Measurements from ENCODE around the gene TOR1AIP1.
A peak's percentile ranks its signal among the peaks of the same experiment; 100 is the strongest.
"Not testable (repeated sequence)": the region's sequence is repeated elsewhere in the genome, so short reads cannot be mapped to it uniquely, and the experiment has no call there.

Gene TOR1AIP1

GRCh38 chr1:179882253-179883039 is at the start of gene TOR1AIP1:
TSS of gene TOR1AIP1 (plus strand) at chr1:179882285. CDS start at chr1:179882503, 218 bp downstream.
- peak; percentile 89 to 97 (median 96) for DNase-seq

GRCh38 chr1:179836686-179837445 is 45.2 kb upstream of the TOR1AIP1 start:
- not testable (repeated sequence) for DNase-seq

GRCh38 chr1:179840107-179840506 is 42.0 kb upstream of the TOR1AIP1 start:
- no peak for DNase-seq

DNA sequence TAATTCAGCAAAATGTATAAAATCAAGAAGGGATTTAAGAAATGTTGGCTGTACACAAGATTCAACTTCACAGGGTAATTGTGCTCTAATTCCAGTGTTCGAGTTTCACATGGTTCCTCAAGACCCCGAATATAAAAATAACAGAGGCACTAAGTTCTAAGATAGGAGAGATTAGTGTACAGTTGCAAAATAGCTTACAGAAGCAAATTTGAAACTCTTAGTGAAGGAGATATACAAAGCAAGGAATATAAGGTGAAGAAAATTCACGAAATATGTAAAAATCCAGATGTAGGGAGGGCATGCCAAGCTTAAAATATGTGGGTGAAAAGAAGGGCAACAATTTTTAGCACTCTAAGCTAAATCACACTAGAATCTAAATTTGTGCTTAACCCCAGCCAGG is 33.9 kb upstream of the TOR1AIP1 start:
- no peak for DNase-seq

DNA sequence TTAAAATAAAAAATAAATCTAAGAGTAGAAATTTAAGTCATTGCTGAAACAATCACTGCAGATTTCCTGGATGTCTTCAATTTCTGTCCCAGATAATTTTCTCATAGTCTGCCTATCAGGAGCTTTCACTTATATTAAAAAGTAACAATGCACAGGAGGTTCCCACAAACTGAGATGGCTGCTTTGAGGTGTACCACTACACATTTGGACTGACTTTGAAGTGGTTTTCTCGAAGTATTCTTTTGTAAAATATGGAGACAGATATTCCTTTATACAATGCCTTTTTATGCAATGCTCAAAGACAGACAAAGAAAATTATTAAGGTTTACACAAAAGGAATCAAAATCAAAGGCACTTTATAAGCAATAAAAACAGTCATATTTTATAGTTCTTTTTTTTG is 29.0 kb upstream of the TOR1AIP1 start:
- no peak for DNase-seq

GRCh38 chr1:179855831-179856230 is 26.3 kb upstream of the TOR1AIP1 start:
- not testable (repeated sequence) for DNase-seq

GRCh38 chr1:179856296-179856695 is 25.8 kb upstream of the TOR1AIP1 start:
- no peak for DNase-seq

GRCh38 chr1:179857009-179857408 is 25.1 kb upstream of the TOR1AIP1 start:
- DNase-seq: no peak

DNA sequence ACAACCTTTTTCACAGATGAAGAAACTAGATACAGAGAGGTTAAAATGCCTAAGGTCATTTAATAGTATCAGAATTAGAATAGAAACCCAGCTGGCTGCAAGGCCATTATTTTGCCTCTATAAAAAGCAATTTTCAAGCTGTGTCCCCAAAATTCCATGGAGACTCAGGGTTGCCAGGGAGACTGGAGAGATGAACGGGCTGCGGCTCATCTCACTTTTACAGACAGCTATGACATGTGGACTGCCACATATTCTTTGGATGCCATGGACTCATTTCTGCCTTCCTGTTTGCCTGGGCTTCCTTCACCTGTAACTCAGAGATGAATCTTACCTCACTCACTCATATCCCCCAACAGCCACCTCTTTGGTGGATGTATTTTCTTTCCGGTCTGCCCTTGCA is 21.4 kb upstream of the TOR1AIP1 start:
- DNase-seq: no peak

DNA sequence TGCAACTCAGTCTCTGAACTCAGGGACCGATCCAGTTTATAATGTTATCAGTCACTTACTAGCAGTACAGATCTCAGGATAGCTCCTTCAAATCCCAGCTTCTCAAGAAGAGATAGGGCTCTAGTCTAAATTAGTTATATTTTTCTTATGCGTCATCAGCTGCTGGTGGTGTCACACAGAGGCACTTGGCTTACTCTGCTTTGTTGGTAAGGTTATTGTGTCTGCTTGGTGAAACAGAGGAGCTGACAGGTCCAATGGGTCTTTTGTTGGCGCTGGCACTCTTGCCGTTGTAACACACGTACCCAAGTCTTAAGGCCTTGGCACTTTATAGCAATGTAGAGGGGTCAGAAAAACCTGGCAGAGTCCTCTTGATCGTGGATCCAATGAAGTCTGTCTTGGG is 16.7 kb upstream of the TOR1AIP1 start:
- DNase-seq: no peak

DNA sequence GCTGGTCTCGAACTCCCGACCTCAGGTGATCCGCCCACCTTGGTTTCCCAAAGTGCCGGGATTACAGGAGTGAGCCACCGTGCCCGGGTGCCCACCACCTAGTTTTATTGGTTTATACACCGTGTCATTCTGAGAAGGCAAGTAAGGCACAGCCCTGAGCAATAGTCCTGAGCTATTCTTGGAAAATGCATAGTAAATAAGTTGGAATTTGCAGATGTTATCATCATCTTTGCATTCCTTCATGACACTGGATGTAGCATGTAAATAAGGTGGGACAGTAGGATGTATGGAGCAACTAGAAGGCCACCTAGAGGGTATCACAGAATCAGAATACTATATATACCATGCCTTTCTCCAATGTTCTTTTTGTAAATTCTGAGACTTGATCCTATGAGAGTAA is 15.5 kb upstream of the TOR1AIP1 start:
- no peak for DNase-seq

DNA sequence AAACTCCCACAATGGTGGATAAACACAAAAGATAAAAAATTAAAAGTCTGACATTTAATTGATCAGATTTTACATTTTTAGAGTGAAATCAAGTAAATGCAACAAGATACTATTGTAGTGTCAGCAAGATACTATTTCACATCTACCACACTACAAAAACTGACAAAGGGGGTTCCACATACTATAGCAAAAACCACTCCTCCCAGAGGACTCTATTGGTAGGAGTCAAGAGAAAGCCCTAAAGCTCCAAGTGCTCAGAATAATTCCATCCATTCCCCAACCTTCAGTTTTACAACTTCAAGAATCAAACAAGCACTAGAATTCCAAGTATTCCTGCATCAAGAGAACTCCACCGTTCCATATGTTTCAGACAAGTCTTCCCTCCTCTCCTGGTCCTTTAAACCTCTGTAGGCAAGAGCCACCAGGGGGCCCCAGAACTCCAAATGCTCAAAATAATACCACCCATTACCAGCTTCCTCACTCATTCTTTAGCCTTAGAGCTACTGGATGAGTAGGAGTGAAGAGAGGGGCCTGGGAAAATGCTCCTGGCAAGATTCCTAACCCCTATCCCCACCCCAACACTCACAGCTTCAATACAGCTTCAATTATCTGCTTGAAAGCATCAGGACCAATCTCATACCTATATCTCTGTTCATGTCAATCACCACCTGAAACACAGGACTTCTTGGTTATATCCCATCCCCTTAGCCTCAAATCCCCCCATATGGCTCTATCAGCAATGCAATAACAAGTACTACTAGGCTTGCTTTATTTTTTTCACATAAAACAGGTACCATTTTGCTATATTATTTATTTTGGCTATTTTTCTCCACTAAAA is 14.4 kb upstream of the TOR1AIP1 start:
- DNase-seq: peak; percentile 15 to 57 (median 32)

DNA sequence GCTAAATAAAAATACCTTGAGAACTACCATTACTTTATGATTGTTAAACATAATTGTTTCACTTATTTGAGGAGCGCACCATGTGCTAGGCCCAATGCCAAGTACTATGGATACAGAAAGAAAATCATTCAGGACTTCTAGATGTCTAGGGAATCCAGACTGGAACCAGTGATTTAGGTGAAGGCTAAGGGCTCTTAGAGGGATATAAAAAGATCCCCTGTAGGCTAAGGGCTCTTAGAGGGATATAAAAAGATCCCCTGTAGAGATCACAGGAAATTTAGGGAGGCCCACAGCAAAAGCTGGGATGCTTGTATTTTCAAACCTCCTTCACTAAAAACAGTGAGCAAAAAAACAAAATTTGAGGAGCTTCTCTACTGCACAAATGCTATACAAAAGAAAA is 11.2 kb upstream of the TOR1AIP1 start:
- DNase-seq: no peak

DNA sequence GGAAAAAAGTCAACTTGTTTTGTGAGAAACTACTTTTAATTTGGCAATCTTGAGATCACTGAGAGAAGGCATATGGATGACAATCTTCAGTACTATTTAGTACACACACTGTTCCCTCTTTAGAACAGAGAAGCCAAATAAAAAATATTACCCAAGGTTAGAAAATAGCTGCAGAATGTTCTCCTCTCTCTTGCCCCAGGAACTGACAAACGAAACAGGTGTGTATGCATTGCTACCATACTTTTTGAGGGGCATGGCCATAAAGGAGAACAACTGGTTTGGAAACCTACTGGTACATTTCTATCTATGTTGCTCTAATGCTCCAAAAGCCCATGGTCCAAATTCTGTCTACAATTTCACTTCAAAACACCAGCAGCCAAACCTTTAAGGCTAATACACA is 10.1 kb upstream of the TOR1AIP1 start:
- no peak for DNase-seq

DNA sequence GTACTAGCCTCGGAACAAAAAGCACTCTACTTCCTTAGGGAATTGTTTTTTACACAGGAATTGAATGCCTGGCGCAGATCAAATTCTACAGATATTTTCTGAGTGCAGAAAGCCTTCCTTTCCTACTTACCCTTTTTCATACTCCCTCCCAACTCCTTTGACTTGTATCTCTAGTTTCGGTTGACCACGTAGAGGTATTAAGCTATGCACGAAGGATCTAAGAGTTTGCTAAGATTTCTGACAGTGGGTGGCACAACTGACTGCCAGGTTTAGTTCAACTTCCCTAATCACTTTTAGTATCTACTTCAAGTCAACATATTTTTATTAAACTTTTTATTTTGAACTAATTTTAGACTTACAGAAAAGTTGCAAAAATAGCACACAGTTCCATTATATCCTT is 9.5 kb upstream of the TOR1AIP1 start:
- no peak for DNase-seq

- DNase-seq: no peak
These were observed 8.6 kb upstream of the TOR1AIP1 start for GRCh38 chr1:179873438-179873851.

GRCh38 chr1:179875596-179876299 is 6.3 kb upstream of the TOR1AIP1 start:
- DNase-seq: no peak

DNA sequence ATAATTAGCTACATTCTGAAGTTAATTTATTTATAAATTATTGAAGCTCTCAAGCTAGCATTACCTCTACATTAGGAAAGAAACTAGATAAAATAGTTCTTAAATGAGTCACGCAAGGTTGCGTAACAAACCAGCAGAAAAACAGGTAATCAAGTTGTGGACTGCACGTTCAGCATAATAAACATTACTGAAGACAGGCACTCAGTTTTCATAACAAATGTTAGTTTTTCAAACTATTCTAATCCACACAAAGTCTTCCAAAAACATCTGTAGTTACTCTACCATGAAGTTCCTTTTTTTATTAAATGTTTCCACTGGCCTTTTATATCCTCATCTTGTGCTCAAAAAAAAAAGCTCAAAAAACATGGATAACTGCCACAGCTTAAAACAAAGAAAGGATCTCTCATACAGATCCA is 5.8 kb upstream of the TOR1AIP1 start:
- DNase-seq: no peak

DNA sequence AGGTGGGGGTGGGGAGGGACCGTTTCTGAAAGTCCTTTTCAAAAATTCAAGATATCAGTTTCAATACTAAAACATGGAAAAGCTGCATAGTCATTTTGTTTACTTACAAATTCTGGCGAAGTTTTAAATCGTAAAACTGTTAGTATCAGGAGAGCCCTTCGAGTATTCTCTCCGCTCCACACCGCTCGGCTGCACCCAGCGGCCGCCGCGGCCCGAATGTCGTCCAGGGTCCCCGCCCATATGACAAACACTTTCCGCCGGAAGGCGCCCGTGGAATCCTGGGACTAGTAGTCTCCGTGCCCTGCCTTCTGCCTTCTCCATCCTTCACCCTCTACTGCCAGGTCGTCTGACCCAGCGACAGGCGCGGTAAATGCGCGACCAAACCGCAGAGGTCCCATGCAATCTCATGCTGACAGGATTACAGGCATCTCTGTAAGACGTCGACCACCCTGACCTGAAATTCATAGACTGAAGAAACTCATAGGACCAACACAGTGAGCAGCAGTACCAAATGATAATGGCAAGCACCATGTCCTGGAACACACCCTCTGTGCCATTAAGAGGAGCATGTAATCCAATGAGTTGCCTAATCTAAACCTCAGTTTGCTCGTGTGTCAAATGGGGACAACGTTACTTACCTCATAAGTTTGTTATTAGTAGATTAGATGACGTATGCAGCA is 4.4 kb upstream of the TOR1AIP1 start, which contains the start of gene TOR1AIP2:
Gene TOR1AIP2, minus strand, starts transcription at position 218 of the 680 bp plus-strand sequence. CDS start 25,138 bp downstream, outside the sequence.
- DNase-seq: peak; percentile 67 to 79 (median 73)

GRCh38 chr1:179879797-179880196 is 2.3 kb upstream of the TOR1AIP1 start:
- no peak for DNase-seq

DNA sequence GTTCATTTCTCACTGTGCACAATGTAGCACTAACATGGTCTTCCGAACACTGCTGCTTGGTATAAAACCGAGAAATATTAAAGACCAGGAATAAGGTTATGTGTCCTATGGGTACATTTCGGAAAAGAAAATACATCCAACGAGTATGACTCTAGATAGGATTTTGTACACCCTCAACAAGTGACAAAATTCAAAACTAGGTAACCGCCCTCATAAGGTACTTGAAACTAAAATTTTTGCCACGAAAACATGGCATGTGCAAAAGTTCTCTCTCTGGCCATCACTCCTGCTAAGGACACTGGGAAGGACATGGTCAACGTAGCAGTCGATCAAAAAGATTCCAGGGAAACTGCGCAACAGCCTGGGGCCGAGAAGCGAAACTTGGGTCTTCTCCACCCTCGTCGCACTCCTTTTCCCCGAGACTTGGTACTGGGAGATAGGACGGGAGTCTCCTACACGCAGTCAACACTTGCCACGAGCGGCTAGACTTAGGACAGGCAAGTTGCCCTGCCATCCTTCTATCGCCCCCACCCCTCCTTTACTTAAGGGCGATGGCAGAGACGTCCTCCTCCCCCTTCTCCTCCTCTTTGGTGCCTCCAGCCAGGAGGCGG is 338 bp upstream of the TOR1AIP1 start:
- no peak for DNase-seq
